ENCODE data around the gene MCMBP. TPM values are rescaled to one million over a fixed set of nuclear protein-coding genes. Genes with fewer than 3 reads are reported as not detected.
"Not testable (repeated sequence)": the region's sequence is repeated elsewhere in the genome, so short reads cannot be mapped to it uniquely, and the experiment has no call there.

Gene MCMBP
- total and polyA plus RNA-seq, 5 donors, result 15.4 to 30.9 (median 28.0) TPM

- Histone ChIP-seq H3K27ac (ENCODE audit: low read length) (no peak overlapping the region), H3K9me3 (ENCODE audit: control insufficient read depth, low read length) (no peaks in the 10 kb centered on the region), H3K4me1 (ENCODE audit: control insufficient read depth, insufficient read depth, low read length) (no peaks in the 10 kb centered on the region), H3K4me3 (ENCODE audit: low read length) (no peak overlapping the region), H3K27me3 (ENCODE audit: control insufficient read depth, insufficient read depth) (no peaks in the 10 kb centered on the region)
- DNase-seq (no peak), ATAC-seq (no peak)
- WGBS, result 24% methylated on average over 4 of the region's 4 CpGs
- intact Hi-C loops (cut with DNase I), result no loop called here
Measured at GRCh38 chr10:119896061-119896655, 23.5 kb upstream of the MCMBP start.

GRCh38 chr10:119893845-119894427 is 21.3 kb upstream of the MCMBP start:
- no peaks in the 10 kb centered on the region for H3K9me3 ChIP-seq (ENCODE audit: control insufficient read depth, low read length)
- H3K4me1 ChIP-seq (ENCODE audit: control insufficient read depth, insufficient read depth, low read length), result no peaks in the 10 kb centered on the region
- no peak overlapping the region for H3K27ac ChIP-seq (ENCODE audit: low read length)
- DNase-seq (no peak), ATAC-seq (no peak)
- no peaks in the 10 kb centered on the region for H3K27me3 ChIP-seq (ENCODE audit: control insufficient read depth, insufficient read depth)
- intact Hi-C loops (cut with DNase I), result no loop called here
- 96% methylated on average over 3 of the region's 3 CpGs for WGBS
- H3K4me3 ChIP-seq (ENCODE audit: low read length), result no peak overlapping the region

- Histone ChIP-seq H3K27me3 (ENCODE audit: control insufficient read depth, insufficient read depth) (no peaks in the 10 kb centered on the region), H3K4me3 (ENCODE audit: low read length) (peak overlapping the region; percentile 84), H3K4me1 (ENCODE audit: control insufficient read depth, insufficient read depth, low read length) (no peaks in the 10 kb centered on the region), H3K27ac (ENCODE audit: low read length) (peak overlapping the region; percentile 25), H3K9me3 (ENCODE audit: control insufficient read depth, low read length) (no peaks in the 10 kb centered on the region)
- DNase-seq (no peak), ATAC-seq (no peak)
- intact Hi-C loops (cut with DNase I), result no loop called here
- WGBS, result 5% methylated on average over 9 of the region's 9 CpGs
Measured at GRCh38 chr10:119893074-119893473, 20.4 kb upstream of the MCMBP start.

GRCh38 chr10:119892188-119893065 is 19.8 kb upstream of the MCMBP start, which contains the start of gene SEC23IP:
Gene SEC23IP (plus strand): TSS chr10:119892730. CDS start chr10:119892783, 53 bp downstream.
- intact Hi-C loops (cut with DNase I), result no loop called here
- under 1% methylated on average over 61 of the region's 61 CpGs for WGBS
- DNase-seq (peak; percentile 97 to 98 (median 98)), ATAC-seq (peak; percentile 99)
- Histone ChIP-seq H3K4me1 (ENCODE audit: control insufficient read depth, insufficient read depth, low read length) (no peaks in the 10 kb centered on the region), H3K4me3 (ENCODE audit: low read length) (peak within 1 kb of the TSS; percentile 84), H3K27me3 (ENCODE audit: control insufficient read depth, insufficient read depth) (no peaks in the 10 kb centered on the region), H3K9me3 (ENCODE audit: control insufficient read depth, low read length) (no peaks in the 10 kb centered on the region), H3K27ac (ENCODE audit: low read length) (peak within 1 kb of the TSS; percentile 80)

GRCh38 chr10:119891849-119892187 is 19.2 kb upstream of the MCMBP start:
- ATAC-seq; H3K27me3 ChIP-seq (ENCODE audit: control insufficient read depth, insufficient read depth); H3K4me1 ChIP-seq (ENCODE audit: control insufficient read depth, insufficient read depth, low read length); H3K27ac ChIP-seq (ENCODE audit: low read length); H3K9me3 ChIP-seq (ENCODE audit: control insufficient read depth, low read length); intact Hi-C loops (cut with DNase I): not testable (repeated sequence)
- WGBS, result 55% methylated on average over 14 of the region's 14 CpGs
- peak overlapping the region; percentile 84 for H3K4me3 ChIP-seq (ENCODE audit: low read length)
- peak in 1 of 3 donors; percentile 68 for DNase-seq

- DNase-seq; ATAC-seq; H3K9me3 ChIP-seq (ENCODE audit: control insufficient read depth, low read length); H3K27me3 ChIP-seq (ENCODE audit: control insufficient read depth, insufficient read depth); H3K4me1 ChIP-seq (ENCODE audit: control insufficient read depth, insufficient read depth, low read length); H3K4me3 ChIP-seq (ENCODE audit: low read length); H3K27ac ChIP-seq (ENCODE audit: low read length); intact Hi-C loops (cut with DNase I): not testable (repeated sequence)
- 81% methylated on average over 4 of the region's 4 CpGs for WGBS
Measured at GRCh38 chr10:119890307-119890706, 17.7 kb upstream of the MCMBP start.

GRCh38 chr10:119889201-119889600 is 16.6 kb upstream of the MCMBP start:
- H3K27me3 ChIP-seq (ENCODE audit: control insufficient read depth, insufficient read depth); H3K9me3 ChIP-seq (ENCODE audit: control insufficient read depth, low read length); H3K4me1 ChIP-seq (ENCODE audit: control insufficient read depth, insufficient read depth, low read length); H3K4me3 ChIP-seq (ENCODE audit: low read length); ATAC-seq; intact Hi-C loops (cut with DNase I); H3K27ac ChIP-seq (ENCODE audit: low read length); DNase-seq: not testable (repeated sequence)
- 73% methylated on average over 3 of the region's 3 CpGs for WGBS

- ATAC-seq, result not testable (repeated sequence)
Measured at GRCh38 chr10:119888715-119889114, 16.1 kb upstream of the MCMBP start.

GRCh38 chr10:119886070-119886469 is 13.4 kb upstream of the MCMBP start:
- 91% methylated on average over 6 of the region's 6 CpGs for WGBS
- H3K4me1 ChIP-seq (ENCODE audit: control insufficient read depth, insufficient read depth, low read length); intact Hi-C loops (cut with DNase I); ATAC-seq; H3K9me3 ChIP-seq (ENCODE audit: control insufficient read depth, low read length); DNase-seq; H3K27me3 ChIP-seq (ENCODE audit: control insufficient read depth, insufficient read depth); H3K27ac ChIP-seq (ENCODE audit: low read length); H3K4me3 ChIP-seq (ENCODE audit: low read length): not testable (repeated sequence)

More at GRCh38 chr10:119888715-119889114, 16.1 kb upstream of the MCMBP start:
- 79% methylated on average over 3 of the region's 3 CpGs for WGBS
- intact Hi-C loops (cut with DNase I); H3K4me1 ChIP-seq (ENCODE audit: control insufficient read depth, insufficient read depth, low read length); H3K27me3 ChIP-seq (ENCODE audit: control insufficient read depth, insufficient read depth); H3K4me3 ChIP-seq (ENCODE audit: low read length); H3K27ac ChIP-seq (ENCODE audit: low read length); DNase-seq; H3K9me3 ChIP-seq (ENCODE audit: control insufficient read depth, low read length): not testable (repeated sequence)

GRCh38 chr10:119883901-119884611 is 11.4 kb upstream of the MCMBP start:
- WGBS, result 78% methylated on average over 11 of the region's 11 CpGs
- H3K27ac ChIP-seq (ENCODE audit: low read length); DNase-seq; intact Hi-C loops (cut with DNase I); H3K9me3 ChIP-seq (ENCODE audit: control insufficient read depth, low read length); ATAC-seq; H3K4me3 ChIP-seq (ENCODE audit: low read length); H3K27me3 ChIP-seq (ENCODE audit: control insufficient read depth, insufficient read depth); H3K4me1 ChIP-seq (ENCODE audit: control insufficient read depth, insufficient read depth, low read length): not testable (repeated sequence)
